HCT116 (cell line): Measurements from ENCODE around the gene WSCD1. TPM values are rescaled to one million over a fixed set of nuclear protein-coding genes. Genes with fewer than 3 reads are reported as not detected.

ENCODE experiments used
- ATAC-seq: fragments of 200-7000 bp; cut with Tn5 transposase; 2 replicates; pipeline ENCODE4 v1.9.1; 2020; ENCODE audit warnings: mild to moderate bottlenecking, moderate library complexity
- BruUV-seq: library from RNA; stranded (reverse); fragments of 400-500 nt; replicated peaks from 2 replicates; lab custom pipeline; 2021; lab: Mats Ljungman, UMichigan
- CTCF ChIA-PET: fragments of 300-600 bp; sonication (Branson Sonifier 250); formaldehyde crosslinking; loops from one replicate; lab custom pipeline; 2021; ENCODE audit warnings: antibody characterized with exemption; lab: Charles Lee
- POLR2A ChIA-PET: fragments of 300-600, 350-600 bp; sonication (Branson Sonifier 250); formaldehyde crosslinking; loops from one replicate; lab custom pipeline; 2021; ENCODE audit warnings: antibody characterized with exemption; lab: Charles Lee
- RAD21 ChIA-PET, 2 experiments: fragments of 300-600 bp; sonication (Branson Sonifier 250); formaldehyde crosslinking; loops; one replicate each; lab custom pipeline; 2023; ENCODE audit warnings: low total read pairs in 2 of 2; ENCODE audit not compliant: uncharacterized antibody in 2 of 2, unreplicated experiment in 2 of 2, low non-redundant PET in 1 of 2; lab: Charles Lee
- DNase-seq: peaks from one replicate; pipeline ENCODE4 v3.0.0-alpha.2; 2010; ENCODE audit warnings: low read depth, low spot score
- H2AFZ ChIP-seq: fragments of 200-600 bp; shearing (Covaris generic), sonication (generic); 2 replicates; pipeline ENCODE4 v1.6.1; 2017; ENCODE audit warnings: low read depth, mixed run types, mixed read lengths, antibody characterized with exemption, low read length; ENCODE audit not compliant: poor library complexity, severe bottlenecking
- H3K27ac ChIP-seq: 2 replicates; pipeline ENCODE4 v1.5.1; 2012; ENCODE audit warnings: low read depth, low read length
- H3K27me3 ChIP-seq: fragments of 200-600 bp; sonication (generic); 2 replicates; pipeline ENCODE4 v1.6.1; 2016; ENCODE audit warnings: mixed run types, low read length, mixed read lengths; ENCODE audit not compliant: insufficient read depth
- H3K36me3 ChIP-seq, 2 experiments: fragments of 200-500 bp in 1 of 2; fragments of 200-600 bp in 1 of 2; sonication (Bioruptor generic) in 1 of 2; sonication (generic) in 1 of 2; 2 replicates each; pipeline versions ENCODE4 v1.5.1 to v1.6.1; 2014 to 2016; ENCODE audit warnings: low read length in 2 of 2, inconsistent platforms in 1 of 2, mixed read lengths in 1 of 2, mixed run types in 1 of 2; ENCODE audit not compliant: insufficient read depth in 2 of 2, control insufficient read depth in 1 of 2
- H3K4me1 ChIP-seq, 2 experiments: fragments of 200-600 bp in 1 of 2; sonication (generic) in 1 of 2; 2 replicates each; pipeline versions ENCODE4 v1.5.1 to v1.6.1; 2012 to 2017; ENCODE audit warnings: low read length in 2 of 2, inconsistent platforms in 1 of 2, mild to moderate bottlenecking in 1 of 2, mixed read lengths in 1 of 2, mixed run types in 1 of 2, moderate library complexity in 1 of 2; ENCODE audit not compliant: insufficient read depth in 2 of 2, control insufficient read depth in 1 of 2
- H3K4me2 ChIP-seq: fragments of 200-600 bp; sonication (generic); 2 replicates; pipeline ENCODE4 v1.6.1; 2017; ENCODE audit warnings: mixed run types, low read length, mixed read lengths
- H3K4me3 ChIP-seq, 2 experiments: fragments of 200-600 bp in 1 of 2; sonication (generic) in 1 of 2; replicated peaks in 1 of 2; 2 replicates each; pipeline ENCODE4 v1.5.1; 2011 to 2016; ENCODE audit warnings: low read length in 2 of 2, control low read depth in 1 of 2, low read depth in 1 of 2, mild to moderate bottlenecking in 1 of 2, mixed read lengths in 1 of 2, mixed run types in 1 of 2
- H3K79me2 ChIP-seq: fragments of 200-600 bp; sonication (generic); 2 replicates; pipeline ENCODE4 v1.6.1; 2017; ENCODE audit warnings: mild to moderate bottlenecking, mixed run types, low read length, moderate library complexity, mixed read lengths; ENCODE audit not compliant: insufficient read depth
- H3K9ac ChIP-seq: fragments of 200-600 bp; sonication (generic); 2 replicates; pipeline ENCODE4 v1.6.1; 2016; ENCODE audit warnings: low read length, mixed read lengths
- H3K9me2 ChIP-seq: fragments of 200-600 bp; sonication (generic), shearing (Covaris generic); 2 replicates; pipeline ENCODE4 v1.6.1; 2017; ENCODE audit warnings: mixed run types, mild to moderate bottlenecking, moderate library complexity; ENCODE audit not compliant: insufficient read depth
- H3K9me3 ChIP-seq, 2 experiments: fragments of 200-500 bp in 1 of 2; fragments of 200-600 bp in 1 of 2; sonication (Bioruptor generic) in 1 of 2; sonication (generic) in 1 of 2; 2 replicates each; pipeline ENCODE4 v1.6.1; 2014 to 2017; ENCODE audit warnings: low read length in 2 of 2, mixed read lengths in 2 of 2, inconsistent platforms in 1 of 2, low read depth in 1 of 2, mild to moderate bottlenecking in 1 of 2, mixed run types in 1 of 2, moderate library complexity in 1 of 2; ENCODE audit not compliant: control insufficient read depth in 1 of 2, insufficient read depth in 1 of 2
- H4K20me1 ChIP-seq: fragments of 200-600 bp; sonication (generic), shearing (Covaris generic); 2 replicates; pipeline ENCODE4 v1.6.1; 2017; ENCODE audit warnings: mixed run types, mild to moderate bottlenecking, moderate library complexity; ENCODE audit not compliant: insufficient read depth
- ATF3 ChIP-seq: IDR thresholded peaks from 2 replicates; pipeline ENCODE4 v1.6.1; 2012
- CBX3 ChIP-seq: IDR thresholded peaks from 2 replicates; pipeline ENCODE4 v1.6.1; 2012; ENCODE audit warnings: low read depth
- CTCF ChIP-seq, 3 experiments: fragments of 200-600 bp in 1 of 3; sonication (generic) in 1 of 3; IDR thresholded peaks in 2 of 3; conservative IDR thresholded peaks in 1 of 3; 2 replicates each; pipeline ENCODE4 v1.5.1; 2012 to 2017; ENCODE audit warnings: low read depth in 2 of 3, low read length in 2 of 3, antibody characterized with exemption in 1 of 3, borderline replicate concordance in 1 of 3, control low read depth in 1 of 3, mild to moderate bottlenecking in 1 of 3, mixed read lengths in 1 of 3, mixed run types in 1 of 3, moderate library complexity in 1 of 3; ENCODE audit not compliant: insufficient read depth in 1 of 3
- EZH2phosphoT487 ChIP-seq: fragments of 200-600 bp; IDR thresholded peaks from 2 replicates; pipeline ENCODE4 v1.6.1; 2018; ENCODE audit warnings: antibody characterized with exemption, borderline replicate concordance
- SIN3A ChIP-seq: IDR thresholded peaks from 2 replicates; pipeline ENCODE4 v1.6.1; 2012; ENCODE audit warnings: low read depth
- ZFX ChIP-seq: fragments of 450-650 bp; IDR thresholded peaks from 2 replicates; pipeline ENCODE4 v1.6.1; 2017
- intact Hi-C: fragments of 100-400 bp; cut with micrococcal nuclease; formaldehyde crosslinking; loops from 2 replicates; pipeline ENCODE4 v1.10.0; 2022
- total RNA-seq: library from RNA; stranded (reverse); gene quantifications from one replicate; pipeline ENCODE4 v1.2.1, GENCODE V29; 2021; ENCODE audit not compliant: unreplicated experiment

The WSCD1 gene
- total RNA-seq, 1 experiment from 2014 or later, result 0.15 TPM

GRCh38 chr17:6142701-6143100 is 72.5 kb downstream of the WSCD1 start:
- DNase-seq, result no peak
- no peak for TF ChIP-seq ATF3
- TF ChIP-seq SIN3A, result no peak
- TF ChIP-seq ZFX, result no peak
- TF ChIP-seq EZH2phosphoT487, result no peak
- Histone ChIP-seq H3K27me3 (peaks cover 10% of the 10 kb centered on the region; the same call in 1 of the 2 replicates), H4K20me1 (no peaks in the 10 kb centered on the region), H3K9ac (no peak overlapping the region), H3K36me3 (no peaks in the 10 kb centered on the region), H3K4me3 (no peak overlapping the region), H3K4me1 (no peaks in the 10 kb centered on the region), H3K79me2 (no peaks in the 10 kb centered on the region), H2AFZ (no peak overlapping the region), H3K9me2 (no peaks in the 10 kb centered on the region), H3K27ac (no peak overlapping the region), H3K9me3 (no peaks in the 10 kb centered on the region), H3K4me2 (no peak overlapping the region)
- ChIA-PET POLR2A (no interaction called here), RAD21 (no interaction called here), CTCF (no interaction called here)
- intact Hi-C loops, result no loop called here
- no TSS peak for BruUV-seq
- ATAC-seq, result no peak

DNA sequence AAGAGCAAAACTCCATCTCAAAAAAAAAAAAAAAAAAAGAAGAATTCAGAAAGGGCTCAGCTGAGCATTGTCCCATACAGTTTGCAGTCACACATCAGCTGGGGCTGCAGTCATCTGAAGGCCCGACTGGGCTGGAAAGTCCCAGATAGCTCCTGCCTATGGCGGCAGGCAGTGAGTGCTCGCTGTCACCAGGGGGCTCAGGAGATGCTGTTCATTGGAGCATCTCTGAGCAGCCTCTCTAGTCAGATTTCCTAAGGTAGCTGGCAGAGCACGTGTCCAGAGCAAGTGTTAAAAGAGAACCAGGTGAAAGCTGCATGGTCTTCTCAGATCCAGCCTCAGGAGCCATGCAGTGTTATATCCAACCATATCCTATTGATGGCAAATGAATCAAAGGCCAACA is 75.8 kb downstream of the WSCD1 start:
- H3K4me3 ChIP-seq, result no peak overlapping the region
- TF ChIP-seq CBX3 (no peak), CTCF (IDR thresholded peaks at IDR 0.05 in 2 of 3, conservative IDR thresholded peaks at IDR 0.05 in 1 of 3; ENCODE audit: borderline replicate concordance in 1 of 3, insufficient read depth in 1 of 3, low read depth in 2 of 3, low read length in 2 of 3) (peak in 1 of 3 experiments; percentile 8; a peak in 2 of 6 replicates)
- no peaks in the 10 kb centered on the region for H3K4me1 ChIP-seq
- BruUV-seq, result no TSS peak
- H3K4me2 ChIP-seq, result no peak overlapping the region
- no peak for DNase-seq
- H2AFZ ChIP-seq, result no peak overlapping the region
- ATAC-seq, result 0 out of 2 replicates have a peak, but pooled peaks have one; percentile 49
- H3K9me3 ChIP-seq, result no peaks in the 10 kb centered on the region
- ChIA-PET POLR2A (no interaction called here), RAD21 (no interaction called here), CTCF (no interaction called here)
- no peak overlapping the region for H3K9ac ChIP-seq
- H3K27ac ChIP-seq, result no peak overlapping the region
- intact Hi-C loops, result no loop called here
- no peaks in the 10 kb centered on the region for H3K36me3 ChIP-seq
- no peaks in the 10 kb centered on the region for H3K9me2 ChIP-seq
- peaks cover 8% of the 10 kb centered on the region for H3K27me3 ChIP-seq
- H4K20me1 ChIP-seq, result no peaks in the 10 kb centered on the region
- no peaks in the 10 kb centered on the region for H3K79me2 ChIP-seq
